SK-MEL-5 (cell line): Measurements from ENCODE around the gene STARD13. TPM values are rescaled to one million over a fixed set of nuclear protein-coding genes. Genes with fewer than 3 reads are reported as not detected.

ENCODE experiments used
- DNase-seq: peaks from one replicate; pipeline ENCODE4 v3.0.0-alpha.2; 2016; ENCODE audit warnings: low read depth, low spot score
- in situ Hi-C: cut with HindIII; loops from 2 replicates; pipeline ENCODE4 v1.10.0; 2016; ENCODE audit warnings: low sequenced_read_pairs, high pct_unique_total_duplicates, low pct_unique_long_range_greater_than_20kb
- total RNA-seq: library from RNA; depleted of rRNA; stranded (reverse); fragments of >200 nt; shearing (Covaris generic); gene quantifications from 2 replicates; pipeline ENCODE4 v1.2.3, GENCODE V29; 2014

Gene STARD13
- total RNA-seq, 1 experiment from 2014 or later: 4.5 TPM

DNA sequence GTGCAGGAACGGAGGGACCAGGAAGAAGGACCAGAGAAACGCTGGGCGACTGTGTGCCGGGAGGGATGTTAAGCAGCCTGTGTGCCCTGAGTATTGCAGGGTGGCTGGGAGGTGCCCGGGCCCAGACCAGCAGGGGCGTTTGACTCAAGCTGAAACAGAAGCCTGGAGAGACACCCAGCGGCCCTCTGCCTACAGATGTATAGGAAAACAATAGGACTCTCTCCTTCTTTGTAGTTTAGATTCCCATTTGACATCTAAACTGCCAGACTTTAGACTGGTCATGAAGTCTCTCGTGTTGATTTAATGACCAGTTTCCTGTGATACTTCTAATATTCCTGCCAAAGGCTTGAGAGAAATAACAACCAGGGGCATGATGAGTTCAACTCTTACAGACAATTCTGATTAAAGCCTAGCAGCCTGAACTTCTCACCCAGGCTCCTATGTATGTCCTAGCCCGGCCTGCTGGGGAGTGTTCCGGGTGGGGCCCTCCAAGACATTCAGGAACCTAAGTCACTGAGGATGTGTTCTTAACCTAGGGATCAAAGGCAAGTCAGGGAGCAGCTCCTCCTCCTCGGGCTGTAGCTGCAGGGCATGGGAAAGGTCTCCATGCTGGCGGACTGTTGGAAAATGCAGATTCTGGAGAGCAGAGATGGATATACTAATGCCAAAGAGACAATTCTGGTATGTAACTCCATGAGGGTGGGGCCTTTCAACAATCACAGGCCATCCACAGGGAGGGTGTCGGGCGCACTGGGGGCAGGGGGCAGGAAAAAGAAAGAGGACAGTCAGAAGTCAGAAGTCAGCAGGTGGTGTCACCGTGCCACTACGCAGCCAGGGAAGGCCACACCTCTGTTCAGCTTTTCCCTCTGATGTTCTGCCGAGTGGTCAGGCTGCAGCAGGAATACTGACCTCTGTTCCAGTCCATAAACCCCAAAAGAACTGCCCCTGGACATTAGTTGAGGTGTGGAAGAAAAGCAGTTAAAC lies 131.8 kb downstream of the STARD13 start:
- in situ Hi-C loops: no loop called here
- DNase-seq: peak; percentile 17

DNA sequence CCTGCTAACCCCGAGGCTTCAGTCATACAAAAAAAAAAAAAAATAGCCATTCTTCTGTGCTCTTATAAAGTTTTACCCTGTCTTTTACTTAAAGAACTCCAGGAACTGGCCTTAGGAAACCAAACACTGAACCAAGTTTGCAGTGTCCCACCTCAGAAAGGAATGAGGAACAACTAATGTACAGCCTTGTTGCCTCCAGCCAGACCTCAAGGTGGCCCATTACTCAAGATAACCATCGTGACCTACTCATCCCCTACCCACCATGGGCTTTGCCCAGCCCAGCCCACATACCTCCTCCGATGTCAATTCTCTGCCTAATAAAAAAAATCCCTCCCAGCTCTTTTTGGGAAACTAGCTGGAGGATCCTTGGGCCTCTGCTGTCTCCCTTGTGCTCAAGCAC lies 133.2 kb downstream of the STARD13 start:
- in situ Hi-C loops: no loop called here
- DNase-seq: no peak

DNA sequence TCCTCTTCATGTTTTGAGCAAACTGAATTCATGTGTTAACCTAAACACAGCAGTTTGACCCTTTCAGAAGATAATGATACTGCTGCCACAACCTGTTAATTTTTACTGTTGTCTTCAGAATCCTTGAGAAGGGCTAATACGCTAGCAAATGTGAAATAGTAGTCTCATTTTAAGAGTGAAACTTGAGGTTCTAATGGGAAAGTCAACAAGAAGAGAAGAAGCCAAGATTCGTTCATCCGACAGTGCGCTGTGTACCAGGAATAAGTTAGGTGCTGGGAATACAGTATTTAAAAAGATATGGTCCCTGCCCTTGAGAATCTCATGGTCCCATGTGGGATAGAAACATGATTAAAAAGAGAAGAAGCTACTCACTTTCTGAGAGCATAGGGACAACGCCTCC lies 134.9 kb downstream of the STARD13 start:
- in situ Hi-C loops: no loop called here
- DNase-seq: no peak

DNA sequence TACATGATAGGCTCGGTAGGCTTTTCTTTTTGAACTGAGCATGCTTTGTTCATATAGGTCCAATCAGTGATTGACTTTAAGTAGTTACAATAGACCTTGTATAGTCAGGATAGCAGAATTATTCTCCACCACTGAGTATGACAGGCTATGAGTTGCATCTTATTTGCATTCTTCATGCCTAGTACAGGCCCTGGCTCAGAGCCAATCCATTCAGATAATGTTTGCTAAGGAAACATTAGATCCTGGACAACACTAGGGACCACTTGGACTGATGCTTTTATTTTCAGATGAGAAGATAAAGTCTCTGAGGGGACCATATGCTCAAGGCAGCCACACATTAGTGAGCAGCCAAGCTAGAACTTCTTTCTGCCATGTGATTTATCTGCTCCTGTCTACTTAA lies 135.4 kb downstream of the STARD13 start:
- in situ Hi-C loops: no loop called here
- DNase-seq: peak; percentile 37

DNA sequence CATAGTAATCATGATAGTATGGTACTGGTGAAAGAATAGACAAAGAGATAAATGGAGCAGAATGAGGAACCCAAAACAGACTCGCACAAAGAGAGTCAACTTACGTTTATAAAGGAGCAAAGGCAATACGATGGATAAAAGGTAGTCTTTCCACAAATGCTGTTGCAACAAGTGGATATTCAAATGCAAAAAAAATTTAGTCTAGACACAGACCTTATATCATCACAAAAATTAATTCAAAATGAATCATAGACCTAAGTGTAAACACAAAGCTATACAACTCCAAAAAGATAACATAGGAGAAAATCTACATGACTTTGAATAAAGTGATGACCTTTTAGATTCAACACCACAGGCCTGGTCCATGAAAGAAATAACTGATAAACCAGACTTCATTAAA lies 137.7 kb downstream of the STARD13 start:
- in situ Hi-C loops: no loop called here
- DNase-seq: no peak

DNA sequence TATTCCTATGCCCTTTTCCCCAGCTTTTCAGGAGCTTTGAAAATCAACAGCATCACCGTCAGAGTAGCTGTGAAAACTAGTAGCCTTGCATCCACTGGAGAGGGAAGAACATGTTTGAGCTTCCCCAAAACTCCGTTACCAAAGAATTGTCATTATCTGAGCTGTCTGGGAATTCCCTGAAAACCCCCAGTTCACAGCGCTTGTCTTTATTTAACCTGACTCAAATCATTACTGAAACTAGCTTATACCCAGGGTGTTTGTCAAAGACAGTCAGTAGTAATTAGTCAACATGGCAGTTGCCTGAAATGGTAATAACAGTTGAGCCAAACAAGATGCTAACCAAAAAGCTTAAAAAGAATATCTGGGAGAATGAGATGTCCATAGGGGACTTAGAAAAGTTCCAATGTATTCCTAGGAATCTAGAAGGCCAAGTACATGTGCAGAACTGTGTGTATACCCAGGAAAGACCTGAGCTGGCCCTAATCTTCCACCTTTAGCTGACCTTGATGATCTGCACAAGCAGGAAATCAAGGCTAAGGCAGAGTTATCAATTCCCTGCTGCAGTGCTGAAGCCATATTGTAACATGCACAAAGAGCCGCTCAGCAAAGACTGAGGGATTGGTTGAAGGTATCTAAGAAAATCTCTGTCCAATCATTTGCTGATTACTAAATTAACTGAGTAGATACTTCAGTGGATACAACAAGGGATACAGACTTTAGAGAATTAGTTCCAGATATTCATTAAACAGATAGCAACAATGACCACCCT lies 138.5 kb downstream of the STARD13 start:
- no peak for DNase-seq
- in situ Hi-C loops: no loop called here

DNA sequence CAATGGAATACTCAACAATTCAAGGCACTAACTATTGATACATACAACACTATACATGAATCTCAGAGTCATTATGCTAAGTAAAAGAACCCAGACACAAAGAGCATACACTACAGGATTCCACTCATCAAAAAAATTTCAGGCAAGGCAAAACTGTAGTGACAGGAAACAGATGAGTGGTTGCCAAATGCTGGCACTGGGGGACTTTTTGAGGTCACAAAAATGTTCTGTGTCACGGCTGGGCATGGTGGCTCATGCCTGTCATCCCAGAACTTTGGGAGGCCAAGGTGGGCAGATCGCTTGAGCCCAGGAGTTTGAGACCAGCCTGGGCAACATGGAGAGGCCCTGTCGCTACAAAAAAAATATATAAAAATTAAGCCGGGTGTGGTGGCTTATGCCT lies 139.9 kb downstream of the STARD13 start:
- no peak for DNase-seq
- in situ Hi-C loops: no loop called here

DNA sequence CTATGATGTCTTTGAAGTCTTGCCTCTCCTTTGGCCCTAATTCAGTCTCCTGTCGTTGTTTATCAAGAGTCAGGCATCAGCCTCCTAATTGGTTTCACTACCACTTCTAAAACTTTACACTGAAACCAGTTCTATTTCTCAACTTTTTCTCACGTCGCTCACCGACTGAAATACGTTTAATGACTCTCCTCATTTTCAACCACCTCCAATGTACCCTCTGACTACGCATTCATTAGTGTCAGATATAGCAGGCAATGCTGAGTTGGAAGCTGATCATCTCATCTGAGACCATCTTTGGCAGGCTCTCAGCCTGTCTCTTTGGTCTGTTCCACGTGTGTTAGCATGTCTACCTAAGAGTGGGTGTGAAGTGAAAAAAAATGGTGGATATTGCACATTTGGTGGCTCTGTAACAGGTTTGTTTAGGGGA lies 141.2 kb downstream of the STARD13 start:
- in situ Hi-C loops: no loop called here
- DNase-seq: no peak

DNA sequence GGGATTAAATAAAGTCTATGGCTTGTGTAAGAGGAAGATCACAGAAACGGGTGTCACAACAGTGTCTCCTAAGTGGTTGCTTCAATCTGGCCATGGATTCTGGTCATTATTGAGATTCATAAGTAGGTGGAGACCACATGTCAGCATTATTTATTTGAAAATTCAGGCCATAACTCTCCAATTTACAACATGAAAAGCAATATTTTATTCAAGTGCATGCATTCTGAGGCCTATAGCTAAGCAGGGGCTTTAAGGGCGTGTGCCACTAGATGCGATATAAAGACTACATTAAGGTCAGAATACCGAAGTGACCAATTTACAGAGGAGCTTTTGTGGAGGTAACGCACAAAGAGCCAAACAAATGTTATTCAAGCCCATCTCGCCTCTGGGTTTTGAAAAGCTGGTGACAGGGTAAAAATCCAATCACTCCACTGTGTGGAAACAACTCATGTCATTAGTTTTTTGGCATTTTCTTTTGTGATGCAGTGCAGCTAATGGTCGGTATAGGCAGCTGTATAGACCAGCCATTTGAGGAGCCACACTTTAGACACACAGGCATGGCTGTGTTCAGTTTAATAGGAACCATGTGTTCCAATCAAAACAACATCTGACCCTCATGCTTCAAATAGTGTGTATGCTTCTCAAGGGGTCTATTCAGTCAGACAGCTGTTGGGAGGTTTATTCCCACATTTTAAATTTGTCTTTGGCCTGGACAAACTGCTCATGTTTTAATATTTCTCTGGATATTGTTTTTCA lies 145.6 kb downstream of the STARD13 start:
- in situ Hi-C loops: no loop called here
- DNase-seq: peak; percentile 95

DNA sequence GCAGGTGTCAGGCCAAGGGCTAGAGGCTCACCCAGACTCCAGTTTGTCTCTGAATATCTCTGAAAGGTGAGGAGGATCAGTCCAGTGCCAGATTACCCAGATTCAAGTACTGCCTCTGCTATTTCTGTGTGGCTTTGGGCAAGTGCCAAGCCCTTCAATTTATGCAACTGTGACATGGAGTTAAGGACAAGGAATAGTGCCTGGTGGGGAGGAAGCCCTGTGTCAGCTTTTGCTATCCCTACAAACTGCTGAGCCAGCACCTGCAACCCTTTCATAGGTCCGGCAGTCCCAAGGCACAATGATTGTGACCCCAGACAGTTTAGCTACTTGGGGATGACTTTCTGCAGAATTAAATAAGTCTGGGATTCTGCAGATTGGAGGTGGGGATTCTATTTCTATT lies 146.4 kb downstream of the STARD13 start:
- in situ Hi-C loops: no loop called here
- peak; percentile 10 for DNase-seq

DNA sequence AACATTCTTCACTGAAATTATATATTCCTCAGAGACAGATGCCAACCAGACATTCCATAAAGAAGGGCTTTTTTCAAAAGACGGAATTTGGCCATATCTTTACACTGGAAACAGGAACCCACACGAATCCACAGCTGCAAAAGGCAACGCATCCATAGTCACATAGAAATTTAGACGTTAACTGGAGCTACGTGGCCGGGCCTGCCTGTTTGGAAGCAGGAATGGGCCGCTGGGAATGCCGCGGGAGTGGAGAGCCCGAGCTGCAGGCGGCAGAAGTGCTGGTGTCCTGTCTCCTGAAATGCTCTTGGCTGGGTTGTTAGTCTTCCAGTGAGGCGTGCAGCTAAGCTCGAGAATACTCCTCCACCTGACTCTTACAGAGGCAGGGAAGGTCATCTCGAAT lies 147.1 kb downstream of the STARD13 start:
- in situ Hi-C loops: no loop called here
- no peak for DNase-seq

DNA sequence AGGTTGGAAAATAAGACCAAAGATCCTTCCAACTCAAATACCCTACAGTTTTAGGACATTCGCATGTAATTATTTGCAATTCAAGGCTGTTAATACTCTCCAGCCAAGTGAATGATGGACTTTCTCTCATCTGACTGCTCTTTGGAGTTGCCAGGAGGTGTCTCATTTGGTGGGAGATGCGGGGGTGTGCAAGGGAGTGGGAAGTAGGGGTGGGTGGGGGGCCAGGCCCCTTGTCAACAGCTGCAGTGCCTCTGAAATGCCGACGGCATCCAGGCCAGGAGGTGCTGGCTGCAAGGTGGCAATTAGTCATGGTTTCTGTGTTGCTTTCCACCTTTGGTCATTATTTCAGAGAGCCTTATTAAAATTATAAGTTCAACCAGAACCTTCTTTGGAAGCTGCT lies 147.8 kb downstream of the STARD13 start:
- no peak for DNase-seq
- in situ Hi-C loops: no loop called here

DNA sequence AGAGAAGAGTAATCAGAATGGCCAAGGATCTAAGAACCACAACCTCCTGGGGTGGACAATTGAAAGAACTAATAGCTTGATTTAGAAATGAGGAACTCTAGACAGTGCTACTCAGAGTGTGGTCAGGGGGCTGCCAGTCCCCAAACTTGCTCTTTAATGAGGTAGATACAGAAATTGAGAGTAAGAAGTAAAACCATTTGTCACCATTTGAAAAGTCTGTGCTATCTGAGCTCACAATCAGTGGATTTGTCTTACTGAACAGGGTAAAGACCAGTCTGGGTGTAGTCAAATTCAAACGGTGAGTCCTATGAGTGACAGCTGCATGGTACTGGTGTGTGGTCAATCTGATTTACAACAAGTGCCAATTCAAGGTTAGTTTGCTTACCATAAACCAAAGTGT lies 150.5 kb downstream of the STARD13 start:
- in situ Hi-C loops: no loop called here

DNA sequence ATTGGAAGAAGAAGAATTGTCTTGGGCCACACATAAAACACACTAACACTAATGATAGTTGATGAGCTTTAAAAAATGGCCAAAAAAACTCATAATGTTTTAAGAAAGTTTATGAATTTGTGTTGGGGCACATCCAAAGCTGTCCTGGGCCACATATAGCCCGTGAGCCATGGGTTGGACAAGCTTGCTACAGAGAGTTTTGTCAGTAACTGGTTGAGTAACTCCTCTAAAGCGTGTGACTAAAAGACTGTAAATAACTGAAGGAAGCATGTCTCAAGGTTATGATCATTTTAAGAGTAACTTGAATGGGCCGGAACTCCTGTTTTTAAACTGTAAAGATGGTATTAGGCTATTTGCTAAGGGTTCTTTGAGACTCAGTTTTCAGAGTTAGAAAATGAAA lies 151.3 kb downstream of the STARD13 start:
- DNase-seq: no peak
- in situ Hi-C loops: no loop called here

More for the DNA sequence above, 150.5 kb downstream of the STARD13 start:
- DNase-seq: no peak

DNA sequence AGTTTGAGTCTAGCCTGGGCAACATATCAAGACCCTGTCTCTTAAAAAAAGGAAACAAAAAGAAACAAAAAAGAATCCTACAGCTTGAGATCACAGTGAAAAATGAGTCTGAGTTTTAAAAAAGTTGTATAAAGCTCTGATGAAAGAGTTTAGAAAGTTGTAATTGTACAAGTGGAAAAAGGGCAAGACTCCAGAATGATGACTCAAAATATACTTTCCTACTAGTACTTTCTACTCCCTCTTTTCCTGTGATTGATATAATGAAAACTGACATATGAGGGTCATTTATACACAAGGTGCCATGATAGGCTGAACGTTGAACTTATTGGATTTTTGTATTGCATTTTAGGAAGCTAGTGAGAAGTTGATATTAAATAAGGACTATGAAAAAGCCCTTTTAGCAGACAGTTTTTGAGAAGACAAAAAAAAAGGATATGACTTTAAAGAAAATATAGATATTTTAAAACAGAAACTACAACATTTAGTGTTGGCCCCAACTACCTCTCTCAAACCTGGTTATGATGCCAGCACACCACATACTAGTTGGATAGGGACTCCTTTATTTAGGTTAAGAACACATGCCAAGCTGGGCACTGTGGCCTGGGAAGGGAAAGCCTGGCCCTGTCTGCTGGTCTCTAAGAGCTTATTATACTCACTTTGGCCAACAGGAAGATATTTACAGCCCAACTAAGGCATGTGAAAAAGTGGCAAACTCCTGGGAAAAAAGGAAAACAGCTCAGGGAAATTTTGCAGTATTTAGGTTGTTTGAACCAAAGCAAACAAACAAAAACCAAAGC lies 152.7 kb downstream of the STARD13 start:
- peak; percentile 63 for DNase-seq
- in situ Hi-C loops: no loop called here

DNA sequence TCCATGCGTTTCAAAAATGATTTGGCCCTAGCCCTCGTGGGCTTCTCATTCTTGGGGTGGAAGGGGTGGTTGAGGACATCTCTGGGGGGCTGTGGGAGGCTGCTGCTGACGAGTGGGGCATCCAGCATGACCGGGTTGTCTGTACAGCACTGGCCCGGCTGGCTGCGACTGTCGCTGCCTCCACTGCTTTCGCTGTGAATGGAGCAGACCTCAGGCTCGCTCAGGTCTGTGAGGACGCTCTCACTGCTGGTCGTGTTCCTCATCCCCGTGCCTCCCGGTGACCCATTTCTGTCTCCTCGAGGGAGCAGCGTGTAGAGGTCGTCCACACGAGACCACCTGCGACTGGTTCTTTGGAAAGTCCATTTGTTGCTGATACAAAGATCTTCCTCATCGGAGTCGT lies 155.7 kb downstream of the STARD13 start:
- no peak for DNase-seq
- in situ Hi-C loops: no loop called here

DNA sequence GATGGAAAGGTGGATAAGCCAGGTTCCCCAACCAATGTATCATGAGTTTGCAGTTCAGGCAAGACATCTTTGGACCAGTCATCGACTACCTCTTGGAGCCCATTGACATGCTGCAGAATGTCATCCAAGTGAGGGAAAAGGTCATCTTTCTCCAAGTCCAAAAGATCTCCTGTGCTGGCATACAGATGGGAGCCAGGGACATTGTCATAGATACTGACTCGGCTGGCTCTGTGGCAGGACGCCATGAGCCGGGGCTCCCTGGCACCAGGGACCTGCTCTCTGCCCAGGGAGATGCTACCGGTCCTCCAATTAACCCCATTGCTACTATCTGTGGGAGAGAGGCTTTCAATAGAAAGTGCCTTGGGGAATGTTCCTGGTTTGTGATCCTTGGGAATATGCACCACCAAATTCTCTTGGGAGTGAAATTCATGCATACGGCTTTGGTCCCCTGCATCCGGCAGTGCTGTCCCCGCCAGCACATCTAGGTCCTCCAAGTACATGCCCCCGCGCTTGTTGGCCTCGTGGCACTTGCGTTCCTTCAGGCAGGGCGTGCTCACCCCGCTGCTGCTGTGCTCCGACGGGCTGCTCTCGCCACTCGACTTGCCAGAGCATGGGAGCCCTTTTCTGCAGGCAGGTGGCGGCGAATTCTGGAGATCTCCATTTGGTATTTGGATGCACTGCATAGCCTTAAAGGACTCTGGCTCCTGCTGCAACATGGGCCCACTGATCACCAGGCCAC lies 156.3 kb downstream of the STARD13 start:
- DNase-seq: no peak
- in situ Hi-C loops: no loop called here
